Suppressor macrophage treated with lipopolysaccharide for 4 hours (primary cell): ENCODE measurements around the gene P2RY14.
"Not testable (repeated sequence)": the region's sequence is repeated elsewhere in the genome, so short reads cannot be mapped to it uniquely, and the experiment has no call there.

Source experiments
- DNase-seq: peaks from one replicate; pipeline ENCODE4 v3.0.0-alpha.2; 2020

The P2RY14 gene

DNA sequence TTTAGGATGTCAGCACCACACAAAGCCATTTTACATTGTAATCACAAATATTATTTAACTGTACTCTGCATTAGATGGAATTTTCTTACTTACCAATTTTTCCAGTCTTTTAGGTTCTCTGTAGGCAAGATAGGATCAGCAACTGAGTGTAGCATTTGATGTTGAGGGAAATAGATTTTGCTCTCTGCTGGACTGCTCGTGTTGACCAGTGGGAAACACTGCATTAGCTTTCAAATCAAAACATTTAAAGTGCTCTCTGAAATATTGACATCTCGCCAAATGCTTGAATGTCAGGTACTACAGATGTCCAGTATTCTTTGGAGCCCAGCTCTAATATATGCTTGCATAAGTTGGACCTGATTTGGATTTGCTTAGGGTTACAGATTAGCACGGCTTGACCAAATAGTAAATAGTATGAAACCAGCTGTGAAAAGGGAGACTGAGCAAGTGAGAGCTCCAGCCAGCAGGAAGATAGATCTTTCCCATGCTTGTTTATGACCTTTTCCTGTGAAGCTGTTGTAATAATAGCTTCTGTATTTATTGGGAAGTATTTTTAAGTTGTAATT is 29.5 kb downstream of the P2RY14 start:
- DNase-seq: no peak

DNA sequence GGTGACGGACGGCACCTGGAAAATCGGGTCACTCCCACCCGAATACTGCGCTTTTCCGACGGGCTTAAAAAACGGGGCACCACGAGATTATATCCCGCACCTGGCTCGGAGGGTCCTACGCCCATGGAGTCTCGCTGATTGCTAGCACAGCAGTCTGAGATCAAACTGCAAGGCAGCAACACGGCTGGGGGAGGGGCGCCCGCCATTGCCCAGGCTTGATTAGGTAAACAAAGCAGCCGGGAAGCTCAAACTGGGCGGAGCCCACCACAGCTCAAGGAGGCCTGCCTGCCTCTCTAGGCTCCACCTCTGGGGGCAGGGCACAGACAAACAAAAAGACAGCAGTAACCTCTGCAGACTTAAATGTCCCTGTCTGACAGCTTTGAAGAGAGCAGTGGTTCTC is 36.3 kb downstream of the P2RY14 start:
- DNase-seq: not testable (repeated sequence)

DNA sequence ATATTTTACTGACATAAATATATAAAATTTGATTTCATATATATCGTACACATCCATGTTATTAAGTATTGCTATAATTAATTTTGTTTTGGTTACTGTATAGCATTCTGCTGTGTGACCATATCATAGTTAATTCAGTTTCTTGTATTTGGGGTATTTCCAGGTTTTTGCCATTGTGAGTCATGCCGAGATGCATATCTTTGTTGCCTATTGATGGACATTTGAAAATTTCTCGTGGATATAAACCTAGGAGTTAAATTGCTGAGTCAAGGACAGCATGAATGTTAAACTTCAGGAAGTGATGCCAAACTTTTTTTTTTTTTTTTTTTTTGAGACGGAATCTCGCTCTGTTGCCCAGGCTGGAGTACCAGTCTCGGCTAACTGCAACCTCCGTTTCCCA is 41.6 kb downstream of the P2RY14 start:
- no peak for DNase-seq

DNA sequence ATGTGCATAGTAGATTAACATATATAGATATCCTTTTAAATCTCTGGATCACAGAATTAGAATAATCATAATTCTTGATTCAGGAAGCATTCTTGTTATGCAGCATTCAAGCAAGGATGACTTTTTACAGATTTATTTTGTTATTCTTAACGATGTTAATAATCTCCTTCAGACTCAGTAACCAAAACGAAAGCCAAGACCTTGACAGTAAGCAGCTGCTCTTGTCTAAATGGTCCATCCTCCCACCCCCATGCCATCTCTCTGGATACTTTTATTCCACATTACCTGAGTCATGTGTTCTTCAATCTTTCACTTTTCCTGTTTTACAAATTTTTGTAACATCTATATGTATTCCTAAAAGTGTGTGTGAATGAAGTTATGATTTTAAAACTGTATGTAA is 42.0 kb downstream of the P2RY14 start:
- no peak for DNase-seq

DNA sequence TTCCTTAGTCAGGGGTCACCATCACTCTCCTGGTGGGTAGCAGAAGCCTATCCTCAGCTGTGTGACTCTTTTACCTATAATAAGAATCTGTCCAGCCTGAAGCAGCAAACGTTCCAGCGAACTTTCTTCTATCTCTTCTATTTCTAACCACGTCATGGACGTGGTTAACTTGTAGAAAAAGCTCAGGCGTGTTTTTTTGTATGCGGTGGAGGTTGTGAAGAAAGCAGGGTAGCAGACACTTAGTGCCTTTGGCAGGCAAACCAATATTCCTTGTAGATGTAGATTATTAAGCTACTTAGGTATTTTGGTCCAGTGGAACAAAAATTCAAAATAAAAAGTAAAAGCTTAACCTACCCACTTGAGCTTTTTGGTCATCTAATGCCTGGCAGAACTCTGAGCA is 43.5 kb downstream of the P2RY14 start:
- DNase-seq: no peak

DNA sequence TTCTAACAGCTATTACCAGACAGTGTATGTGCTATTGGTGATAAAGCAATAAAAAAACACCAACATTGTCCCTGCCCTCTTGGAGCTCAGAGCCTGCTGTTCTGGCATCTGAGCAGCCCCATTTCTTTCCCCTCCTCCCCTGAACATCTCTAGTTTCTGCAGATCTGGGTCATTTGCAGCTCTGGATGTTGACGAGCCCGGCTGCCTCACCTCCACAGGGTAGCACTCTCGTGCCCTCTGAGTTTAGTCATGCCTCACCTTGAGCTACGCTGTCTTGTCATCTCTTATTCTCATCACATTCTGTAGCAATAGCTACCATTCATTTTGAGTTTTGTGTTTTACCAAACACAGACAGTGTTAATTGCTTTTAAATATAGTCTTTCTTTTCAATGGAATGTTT is 45.4 kb downstream of the P2RY14 start:
- DNase-seq: no peak

DNA sequence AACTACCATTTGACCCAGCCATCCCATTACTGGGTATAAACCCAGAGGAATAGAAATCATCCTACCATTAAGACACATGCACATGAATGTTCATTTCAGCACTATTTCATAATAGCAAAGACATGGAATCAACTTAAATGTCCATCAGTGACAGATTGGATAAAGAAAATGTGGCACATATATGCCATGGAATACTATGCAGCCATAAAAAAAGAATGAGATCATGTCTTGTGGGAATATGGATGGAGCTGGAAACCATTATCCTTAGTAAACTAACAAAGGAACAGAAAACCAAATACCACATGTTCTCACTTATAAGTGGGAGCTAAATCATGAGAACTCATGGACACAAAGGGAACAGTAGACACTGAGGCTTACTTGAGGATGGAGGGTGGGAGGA is 45.9 kb downstream of the P2RY14 start:
- not testable (repeated sequence) for DNase-seq

DNA sequence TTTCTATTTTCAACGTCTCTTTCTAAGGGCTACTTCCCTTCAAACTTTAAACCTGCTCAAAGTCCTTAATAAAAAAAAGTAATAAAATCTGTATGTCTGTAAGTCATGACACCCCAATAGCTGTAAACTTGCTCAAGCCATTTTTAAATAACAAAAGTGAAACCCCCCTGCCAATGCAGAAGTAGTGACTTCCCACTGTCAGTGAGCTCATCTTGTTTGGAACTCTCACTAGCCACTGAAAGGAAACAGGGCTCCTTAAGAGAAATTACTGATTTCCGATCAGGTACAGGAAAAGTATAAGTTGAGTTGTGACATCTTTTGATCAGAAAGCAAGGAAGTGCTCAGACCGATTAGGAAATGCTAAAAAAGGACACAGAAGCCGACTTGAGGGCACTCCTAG is 47.7 kb downstream of the P2RY14 start:
- DNase-seq: peak; percentile 85

DNA sequence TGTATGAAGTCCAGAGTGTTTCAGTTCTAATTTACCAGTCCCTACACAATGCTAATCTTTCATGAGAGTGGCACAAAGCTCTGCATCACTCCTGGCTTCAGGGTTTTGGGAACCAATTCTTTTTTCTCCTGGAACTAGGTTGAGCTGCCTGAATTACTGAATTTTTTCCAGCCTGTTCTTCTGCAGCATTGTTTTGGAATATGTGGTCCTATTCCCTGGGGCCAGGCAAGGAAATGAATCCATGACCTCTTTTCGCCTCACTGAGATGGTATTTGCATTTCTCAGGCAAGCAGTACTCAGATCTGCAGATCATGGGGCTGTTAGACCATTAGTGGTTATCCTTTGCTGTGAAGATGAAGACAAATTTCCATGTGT is 49.7 kb downstream of the P2RY14 start:
- no peak for DNase-seq

DNA sequence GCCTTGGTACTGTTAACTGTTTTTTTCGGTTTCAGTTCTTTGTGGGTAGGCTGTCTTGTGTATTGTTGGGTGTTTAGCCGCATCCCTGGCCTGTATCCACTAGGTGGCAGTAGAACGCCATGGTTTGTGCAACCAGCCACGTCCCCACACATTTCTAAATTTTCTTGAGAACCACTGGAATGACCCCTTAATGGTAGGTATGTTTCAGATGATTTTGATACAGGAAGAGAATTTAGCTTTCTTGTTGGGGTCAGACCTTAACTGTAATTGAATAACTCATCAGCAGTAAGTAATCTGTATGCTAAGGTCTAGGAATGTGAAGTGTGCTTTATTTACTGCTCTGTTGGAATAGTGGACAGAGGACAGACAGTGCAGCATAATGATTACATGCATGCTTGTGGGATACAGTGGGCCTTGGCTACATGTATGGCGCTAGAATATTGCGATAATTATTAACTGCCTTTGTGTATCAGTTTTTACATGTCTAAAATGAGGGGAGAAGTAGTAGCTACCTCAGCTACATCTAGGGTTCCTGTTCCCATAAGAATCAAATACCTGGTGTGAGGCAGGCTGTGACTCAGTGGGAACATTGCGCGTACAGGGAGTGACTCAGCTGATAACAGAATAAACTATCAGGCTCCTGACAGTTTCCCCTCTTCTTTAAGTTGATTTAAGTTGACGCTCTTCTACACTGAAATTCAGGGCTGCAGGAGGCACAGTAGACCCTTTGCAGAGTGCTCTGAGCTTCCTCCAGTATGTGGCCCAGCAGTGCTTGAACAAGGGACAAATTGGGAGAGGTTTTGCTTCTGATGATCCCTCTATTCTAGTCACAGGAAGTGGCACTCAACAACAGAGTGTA is 50.3 kb downstream of the P2RY14 start:
- peak; percentile 92 for DNase-seq

DNA sequence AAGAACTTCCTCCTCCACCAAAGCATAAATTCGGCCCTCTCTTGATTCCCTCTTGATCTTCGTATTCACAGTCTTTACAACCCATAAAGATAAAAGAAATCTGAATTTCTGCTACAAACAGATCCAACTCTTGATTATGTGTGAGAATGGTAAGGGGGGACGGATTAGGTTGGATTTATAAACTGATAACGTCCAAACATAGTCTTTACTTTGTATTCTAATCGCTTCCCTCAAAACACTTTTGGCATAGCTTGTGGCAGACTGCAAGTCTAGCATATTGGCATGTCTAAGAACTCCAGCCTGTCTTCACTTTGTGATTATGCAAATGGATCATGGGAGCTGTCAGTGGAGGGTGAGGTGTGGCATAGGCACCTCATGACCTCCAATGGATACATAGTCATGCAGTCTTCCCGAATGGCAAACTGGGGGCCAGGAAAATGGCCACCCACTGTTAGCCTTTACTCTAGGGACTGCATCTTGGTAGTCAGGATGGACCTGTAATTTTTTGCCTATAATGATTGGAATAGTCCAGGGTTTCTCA is 51.0 kb downstream of the P2RY14 start:
- DNase-seq: no peak

DNA sequence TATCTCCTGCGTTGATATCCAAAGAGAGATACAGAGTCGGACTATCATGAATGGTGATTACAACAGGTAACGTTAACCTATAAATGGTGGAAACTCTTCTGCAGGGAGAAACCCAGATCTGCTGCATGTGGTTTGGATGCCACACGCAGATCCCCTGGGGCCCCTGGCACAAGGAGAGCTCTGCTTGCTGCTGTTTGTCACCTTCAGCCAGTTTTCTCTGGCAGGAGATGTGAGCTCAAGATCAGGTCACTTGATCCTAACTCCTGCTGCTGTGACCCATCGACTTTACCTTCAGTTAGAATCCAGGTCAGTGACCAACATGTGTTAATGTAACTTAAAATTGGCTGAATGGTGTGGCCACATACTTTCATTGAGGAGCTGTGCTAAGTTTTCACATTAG is 51.5 kb downstream of the P2RY14 start:
- DNase-seq: no peak

DNA sequence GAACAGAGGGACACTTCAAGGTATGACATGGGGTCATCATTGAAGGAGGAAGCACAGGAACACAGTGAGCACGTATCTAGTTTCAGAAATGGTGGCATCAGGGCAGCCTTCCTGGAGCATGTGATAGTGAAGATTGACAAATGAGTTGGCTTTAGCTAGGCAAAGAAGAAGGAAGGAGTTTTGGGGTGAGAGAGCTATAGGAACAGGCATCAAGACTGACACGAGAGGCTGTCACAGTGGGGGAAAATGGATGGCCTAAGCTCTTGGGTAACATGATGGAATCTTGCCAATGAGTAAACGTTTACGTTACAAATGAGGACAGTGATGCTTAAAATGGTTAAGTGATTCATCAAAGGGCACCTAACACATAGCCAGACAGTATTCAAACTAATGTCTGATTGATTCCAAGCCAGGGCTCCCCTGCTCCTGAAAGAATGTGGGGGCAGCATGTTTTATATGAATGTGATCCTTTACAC is 52.2 kb downstream of the P2RY14 start:
- DNase-seq: peak; percentile 85

DNA sequence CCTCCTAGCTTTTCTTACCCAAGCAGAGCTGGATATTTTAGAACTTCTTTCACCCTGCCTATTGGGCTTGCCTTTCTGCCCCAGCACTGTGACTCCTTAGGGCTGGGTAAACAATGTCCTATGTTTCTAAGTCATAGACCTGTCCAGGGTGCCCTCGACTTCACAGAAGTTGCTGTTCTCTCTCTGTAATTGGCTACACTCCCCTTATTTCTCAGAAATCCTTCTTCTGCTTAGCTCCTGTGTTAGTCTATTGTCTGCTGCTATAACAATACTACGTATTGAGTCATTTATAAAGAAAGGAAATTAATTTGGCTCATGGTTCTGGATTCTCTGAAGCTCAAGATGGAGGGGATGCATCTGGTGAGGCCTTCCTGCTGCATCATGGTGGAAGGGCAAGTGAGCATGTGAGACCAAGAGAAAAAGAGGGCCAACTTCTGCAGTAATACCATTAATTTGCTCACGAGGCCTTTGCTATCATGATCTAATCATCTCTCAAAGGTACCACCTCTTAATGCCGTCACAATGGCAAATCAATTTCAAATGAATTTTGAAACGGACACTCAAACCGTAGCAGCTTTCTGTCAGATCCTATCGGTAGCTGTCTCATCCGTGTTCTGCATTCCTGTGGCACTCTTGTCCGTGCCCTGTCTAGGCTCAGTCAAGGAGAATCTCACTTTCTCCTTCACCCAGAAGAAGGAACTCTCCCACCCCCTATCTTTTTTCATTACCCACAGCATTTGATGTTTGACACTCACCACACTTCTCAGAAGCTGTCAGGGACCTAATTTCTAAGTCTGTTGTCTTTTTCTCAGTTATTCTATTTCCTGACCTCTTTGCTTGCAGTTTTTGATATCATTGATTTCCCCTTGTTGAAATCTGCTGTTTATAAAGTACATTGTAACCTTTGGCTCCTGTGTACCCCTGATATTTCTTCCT is 53.0 kb downstream of the P2RY14 start:
- no peak for DNase-seq

DNA sequence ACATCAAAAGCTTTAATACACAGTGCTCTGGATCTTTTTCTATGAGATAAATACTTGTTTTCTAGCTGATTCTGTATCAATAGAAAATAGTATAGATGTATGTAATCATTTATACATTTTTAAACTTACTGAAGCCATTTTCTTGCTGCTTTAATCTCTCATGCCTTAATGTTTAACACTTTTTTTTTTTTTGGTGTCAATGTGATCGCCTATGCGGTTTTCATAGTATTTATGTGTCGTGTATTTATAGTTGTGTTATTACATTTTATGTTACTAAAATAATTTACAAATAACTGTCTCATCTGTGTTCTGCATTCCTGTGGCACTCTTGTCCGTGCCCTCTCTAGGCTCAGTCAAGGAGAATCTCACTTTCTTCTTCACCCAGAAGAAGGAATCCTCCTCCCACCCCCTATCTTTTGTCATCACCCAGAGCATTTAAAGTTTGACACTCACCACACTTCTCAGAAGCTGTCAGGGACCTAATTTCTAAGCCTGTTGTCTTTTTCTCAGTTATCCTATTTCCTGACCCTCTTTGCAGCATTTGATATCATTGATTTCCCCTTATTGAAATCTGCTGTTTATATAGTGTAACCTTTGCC is 54.0 kb downstream of the P2RY14 start:
- DNase-seq: no peak

DNA sequence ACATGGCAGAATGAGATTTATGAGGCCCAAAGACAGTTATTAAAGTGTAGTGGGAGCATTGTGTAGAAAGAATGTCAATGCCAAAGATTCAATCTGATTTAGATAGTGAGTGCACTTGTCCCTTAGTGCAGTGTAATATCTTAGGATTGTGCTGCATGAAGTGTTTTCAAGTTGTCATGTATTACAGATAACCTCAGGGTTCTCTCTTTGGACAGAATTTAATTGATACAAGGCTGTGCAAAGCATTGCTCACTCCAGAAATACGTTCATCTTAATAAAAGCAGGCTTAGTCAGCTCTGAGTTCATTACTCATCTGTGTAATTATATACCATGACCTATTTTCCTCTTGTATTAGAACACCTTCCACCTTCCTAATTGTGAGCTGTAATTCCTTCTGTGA is 59.3 kb downstream of the P2RY14 start:
- no peak for DNase-seq

DNA sequence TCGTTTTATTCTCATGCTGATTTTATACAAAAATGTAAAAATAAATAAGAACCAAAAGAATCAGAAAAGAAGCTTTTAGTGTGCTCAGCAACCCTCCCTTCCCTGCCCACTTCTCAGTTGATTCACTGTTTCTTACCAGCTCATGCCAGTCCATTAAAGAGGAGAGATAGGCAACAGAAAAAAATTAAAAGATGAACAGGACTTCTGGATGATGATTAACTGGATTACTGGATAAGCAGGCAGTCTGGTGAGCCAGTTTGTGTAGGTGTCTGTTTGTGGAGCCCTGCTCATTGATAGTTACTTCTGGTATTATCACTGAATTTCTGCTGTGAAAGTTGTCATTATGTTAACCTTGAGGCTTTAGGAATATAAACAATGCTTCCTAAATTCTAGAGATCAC is 60.2 kb downstream of the P2RY14 start:
- DNase-seq: no peak

DNA sequence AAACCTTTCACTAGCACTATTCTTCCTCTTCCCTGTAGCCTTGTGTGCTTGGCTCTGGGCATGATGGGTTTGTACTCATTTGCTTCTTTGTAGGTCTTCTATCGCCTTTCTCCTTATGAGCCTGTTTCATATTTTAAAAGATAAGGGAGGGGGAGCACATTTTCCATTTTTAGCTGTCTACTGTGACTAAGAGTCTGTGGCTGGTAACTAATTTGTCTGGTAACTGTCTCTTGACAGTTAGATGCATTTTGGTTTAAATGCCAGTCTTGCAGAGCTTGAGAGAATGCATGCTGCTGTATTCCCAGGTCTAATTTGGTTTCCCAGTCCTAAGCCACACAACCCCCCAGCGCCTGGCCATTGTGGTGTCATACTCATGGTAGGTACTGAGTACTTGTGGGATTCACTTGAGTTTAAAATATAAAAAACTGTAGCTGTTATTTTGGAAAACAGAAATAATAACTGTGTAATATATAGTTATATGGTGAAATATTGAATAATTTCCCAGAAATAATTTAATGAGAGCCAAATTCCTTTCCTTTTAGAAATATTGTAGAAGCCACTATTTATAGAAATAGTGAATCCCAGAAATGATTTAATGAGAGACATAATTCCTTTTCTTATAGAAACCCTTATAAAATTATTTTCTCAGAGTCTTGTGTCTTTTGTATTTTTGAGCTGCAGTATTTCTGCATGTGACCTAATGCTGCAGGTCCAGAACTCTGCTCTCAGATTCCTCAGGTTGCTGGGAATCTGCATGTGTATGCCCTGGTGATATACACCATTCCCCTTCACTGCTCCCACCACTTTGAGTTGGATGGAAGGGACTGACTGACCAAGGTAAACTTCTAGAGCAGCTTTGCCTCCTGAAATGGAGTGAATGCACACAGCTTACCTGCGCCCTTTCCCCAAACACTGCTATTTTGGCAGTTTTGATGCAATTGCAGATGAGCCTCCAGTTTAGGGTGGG is 61.4 kb downstream of the P2RY14 start:
- no peak for DNase-seq

DNA sequence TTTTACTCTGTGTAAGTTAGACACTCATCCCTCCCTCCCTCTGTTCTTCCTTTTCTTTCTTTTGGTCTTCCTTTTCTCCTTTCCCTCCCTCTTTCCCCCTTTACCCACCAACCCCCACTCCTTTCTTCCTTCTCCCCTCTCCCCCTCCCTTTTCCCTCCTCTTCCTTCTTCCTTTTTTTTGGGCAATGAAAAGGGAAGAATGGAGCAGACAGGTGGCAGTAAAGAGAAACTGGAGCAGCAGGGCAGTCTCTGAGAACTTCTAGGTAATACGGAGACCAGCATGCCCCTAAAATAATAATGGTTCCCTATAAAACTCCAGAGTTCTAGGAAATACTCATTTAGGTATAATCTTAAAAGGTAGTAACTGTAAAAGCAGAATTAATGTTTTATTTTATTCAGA is 63.9 kb downstream of the P2RY14 start:
- no peak for DNase-seq

DNA sequence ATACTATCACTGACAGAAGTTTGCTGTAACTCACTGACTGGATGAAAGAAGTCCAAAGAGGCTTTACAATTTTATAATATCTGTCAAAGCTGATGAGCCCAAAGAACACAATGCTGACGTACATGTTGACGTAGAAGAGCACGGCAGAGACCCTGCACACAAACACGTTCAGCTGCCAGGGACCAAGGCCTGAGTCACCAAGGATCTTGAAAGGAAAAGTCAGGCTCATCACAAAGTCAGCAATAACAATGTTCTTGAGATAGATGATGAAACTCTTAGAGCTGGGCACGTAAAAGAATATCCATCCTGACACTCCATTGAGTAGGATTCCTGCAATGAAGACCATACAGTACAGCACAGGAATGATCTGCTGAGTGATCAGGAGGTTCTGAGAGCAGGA is 64.5 kb downstream of the P2RY14 start:
- no peak for DNase-seq

DNA sequence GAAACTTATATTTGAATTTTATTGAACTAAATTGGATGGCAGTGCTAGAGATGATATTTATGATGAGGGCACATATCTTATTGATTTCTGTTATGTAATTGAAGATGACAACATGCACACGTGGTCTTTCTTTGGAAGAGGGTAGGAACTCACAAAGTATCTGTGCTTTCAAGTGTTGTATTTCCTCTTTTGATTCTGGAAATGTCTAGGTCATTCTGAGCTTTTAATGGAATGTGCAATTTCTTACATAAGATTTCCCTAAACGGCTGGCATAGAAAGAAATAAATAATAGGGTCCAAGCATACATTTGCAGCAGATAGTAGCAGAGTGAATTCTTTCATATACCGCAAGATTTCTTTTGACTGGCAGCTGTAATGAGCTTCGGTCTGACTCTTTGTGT is 65.2 kb downstream of the P2RY14 start:
- peak; percentile 23 for DNase-seq
